ENCODE results near the gene DLGAP1. TPM values are rescaled to one million over a fixed set of nuclear protein-coding genes. Genes with fewer than 3 reads are reported as not detected.

DLGAP1 gene
- total and polyA plus RNA-seq, 2 of the 8 experiments (the other 6 are each of a cell fraction or from before 2014, with no cell fraction given), result 11.8 to 16.9 TPM

GRCh38 chr18:4299395-4299794 is 155.7 kb downstream of the DLGAP1 start:
- H3K27ac ChIP-seq (ENCODE audit: low read depth, low read length), result no peak overlapping the region
- H3K79me2 ChIP-seq (ENCODE audit: control insufficient read depth in 1 of 2, insufficient read depth in 2 of 2, low read length in 2 of 2), result no peaks in the 10 kb centered on the region; a peak in 1 of 4 replicates
- H3K4me1 ChIP-seq (replicated peaks in 1 of 4; ENCODE audit: control insufficient read depth in 3 of 4, insufficient read depth in 4 of 4, low read length in 3 of 4), result no peaks in the 10 kb centered on the region
- H2BK5ac ChIP-seq (ENCODE audit: low read depth, low read length), result no peak overlapping the region
- H4K8ac ChIP-seq (ENCODE audit: extremely low read depth, insufficient read depth, low read length), result no peak overlapping the region
- no peaks in the 10 kb centered on the region for H3K27me3 ChIP-seq (replicated peaks in 1 of 4; ENCODE audit: control insufficient read depth in 3 of 4, extremely low read depth in 1 of 4, insufficient read depth in 3 of 4, low read length in 3 of 4)
- H3K4me2 ChIP-seq (ENCODE audit: insufficient read depth in 1 of 2, low read depth in 2 of 2, low read length in 2 of 2), result no peak overlapping the region
- no peak overlapping the region for H2BK20ac ChIP-seq (ENCODE audit: low read length)
- H3K23ac ChIP-seq (ENCODE audit: insufficient read length), result no peak overlapping the region
- H3K14ac ChIP-seq (ENCODE audit: insufficient read length), result no peak overlapping the region
- no peak overlapping the region for H3K56ac ChIP-seq (replicated peaks; ENCODE audit: insufficient read length, low read depth, low read length)
- no peaks in the 10 kb centered on the region for H4K20me1 ChIP-seq (replicated peaks in 1 of 2; ENCODE audit: control insufficient read depth in 1 of 2, insufficient read depth in 2 of 2, low read length in 2 of 2)
- H4K5ac ChIP-seq (ENCODE audit: insufficient read length, low read depth, low read length), result no peak overlapping the region
- no peaks in the 10 kb centered on the region for H3K23me2 ChIP-seq (ENCODE audit: low read depth, low read length)
- ChIA-PET POLR2A (ENCODE audit: partially characterized antibody) (no interaction called here), CTCF (ENCODE audit: partially characterized antibody) (no interaction called here)
- H3K9me3 ChIP-seq (ENCODE audit: insufficient read depth in 2 of 2, low read depth in 1 of 2, low read length in 1 of 2), result no peaks in the 10 kb centered on the region
- H4K91ac ChIP-seq (replicated peaks; ENCODE audit: insufficient read length, low read length), result no peak overlapping the region
- no peak overlapping the region for H3K4me3 ChIP-seq (ENCODE audit: extremely low read depth in 1 of 4, insufficient read depth in 2 of 4, low read depth in 3 of 4, low read length in 4 of 4)
- no peak overlapping the region for H2AFZ ChIP-seq (ENCODE audit: low read length)
- no peaks in the 10 kb centered on the region for H3K36me3 ChIP-seq (ENCODE audit: control insufficient read depth in 2 of 4, insufficient read depth in 4 of 4, low read length in 3 of 4)
- no peak overlapping the region for H3K18ac ChIP-seq (ENCODE audit: extremely low read depth, low read length)
- no peak overlapping the region for H3K9ac ChIP-seq (replicated peaks in 1 of 4; ENCODE audit: extremely low read depth in 1 of 4, low read depth in 3 of 4, low read length in 3 of 4)
- H2BK12ac ChIP-seq (ENCODE audit: low read depth, low read length), result no peak overlapping the region
- H3K4ac ChIP-seq (replicated peaks; ENCODE audit: insufficient read length, low read depth, low read length), result no peak overlapping the region
- no peak overlapping the region for H2BK120ac ChIP-seq (replicated peaks; ENCODE audit: low read depth, low read length)
- DNase-seq (ENCODE audit: low read depth in 1 of 2, low spot score in 2 of 2), result no peak
- no peaks in the 10 kb centered on the region; the same call in 1 of the 2 replicates for H3K79me1 ChIP-seq (ENCODE audit: low read depth, low read length)
- no peak overlapping the region for H2AK5ac ChIP-seq (ENCODE audit: low read depth, low read length)
- H2BK15ac ChIP-seq (ENCODE audit: low read length), result no peak overlapping the region
- FAIRE-seq, result no peak
- TF ChIP-seq TCF12 (IDR thresholded peaks at IDR 0.05; ENCODE audit: low read depth, low read length) (no peak), SIN3A (conservative IDR thresholded peaks at IDR 0.05 in 1 of 2, IDR thresholded peaks at IDR 0.05 in 1 of 2; ENCODE audit: low read depth in 1 of 2, low read length in 2 of 2) (no peak), TAF7 (optimal IDR thresholded peaks at IDR 0.05; ENCODE audit: borderline replicate concordance, low read depth, low read length) (no peak), CREB1 (IDR thresholded peaks at IDR 0.05) (no peak), GABPA (IDR thresholded peaks at IDR 0.05; ENCODE audit: borderline replicate concordance, insufficient read depth, low read length) (no peak), E2F6 (IDR thresholded peaks at IDR 0.05) (no peak), CHD1 (IDR thresholded peaks at IDR 0.05; ENCODE audit: low read depth, low read length) (no peak), MAX (IDR thresholded peaks at IDR 0.05) (no peak), ZNF274 (IDR thresholded peaks at IDR 0.05; ENCODE audit: borderline replicate concordance, extremely low read depth, low read length) (no peak), RXRA (IDR thresholded peaks at IDR 0.05; ENCODE audit: insufficient read depth, low read depth, low read length) (no peak), KDM4A (IDR thresholded peaks at IDR 0.05; ENCODE audit: low read depth, low read length, severe bottlenecking) (no peak), SP2 (IDR thresholded peaks at IDR 0.05; ENCODE audit: low read length) (no peak), PHF8 (conservative IDR thresholded peaks at IDR 0.05; ENCODE audit: low read depth, low read length) (no peak), FOSL1 (IDR thresholded peaks at IDR 0.05; ENCODE audit: insufficient read depth, low read depth, low read length) (no peak)
